Fibroblast of skin of left quadriceps (primary cell): ENCODE data around the gene SH3BP4.
A peak's percentile ranks its signal among the peaks of the same experiment; 100 is the strongest.

Experiments used
- DNase-seq, 2 experiments: peaks; one replicate each; pipeline ENCODE4 v3.0.0-alpha.2; 2013; ENCODE audit warnings: low read depth in 2 of 2

The SH3BP4 gene

GRCh38 chr2:234945339-234945873 lies 6.4 kb upstream of the SH3BP4 start:
- no peak for DNase-seq

GRCh38 chr2:234947556-234947955 lies 4.3 kb upstream of the SH3BP4 start:
- DNase-seq = no peak

- peak; percentile 96 for DNase-seq
These were observed 1.9 kb upstream of the SH3BP4 start for GRCh38 chr2:234949762-234950434.

- no peak for DNase-seq
These were observed 1.4 kb upstream of the SH3BP4 start for GRCh38 chr2:234950435-234950729.

- no peak for DNase-seq
These were observed 820 bp upstream of the SH3BP4 start for GRCh38 chr2:234950730-234951663.

GRCh38 chr2:234952270-234953115 lies 676 bp downstream of the SH3BP4 start:
- no peak for DNase-seq

- DNase-seq = no peak
These were observed 1.6 kb downstream of the SH3BP4 start for GRCh38 chr2:234953116-234954031.

- DNase-seq = no peak
These were observed 2.8 kb downstream of the SH3BP4 start for GRCh38 chr2:234954551-234954992.

- no peak for DNase-seq
These were observed 3.3 kb downstream of the SH3BP4 start for GRCh38 chr2:234955091-234955591.

GRCh38 chr2:234955971-234956509 lies 4.2 kb downstream of the SH3BP4 start:
- no peak for DNase-seq

GRCh38 chr2:234957834-234958135 lies 6.0 kb downstream of the SH3BP4 start:
- no peak for DNase-seq

GRCh38 chr2:234958311-234958710 lies 6.5 kb downstream of the SH3BP4 start:
- DNase-seq = no peak

- DNase-seq = no peak
These were observed 7.1 kb downstream of the SH3BP4 start for GRCh38 chr2:234958746-234959395.

- DNase-seq = no peak
These were observed 8.6 kb downstream of the SH3BP4 start for GRCh38 chr2:234960175-234961088.

GRCh38 chr2:234961784-234962183 lies 10.0 kb downstream of the SH3BP4 start:
- no peak for DNase-seq

- DNase-seq = peak in 1 of 2 experiments; percentile 67
These were observed 12.2 kb downstream of the SH3BP4 start for GRCh38 chr2:234963773-234964615.

GRCh38 chr2:234964631-234965461 lies 13.0 kb downstream of the SH3BP4 start:
- no peak for DNase-seq
